Dermis microvascular lymphatic vessel endothelial cell (primary cell): ENCODE data around the gene DENND1A. TPM values are rescaled to one million over a fixed set of nuclear protein-coding genes. Genes with fewer than 3 reads are reported as not detected.

Source experiments
- DNase-seq, 2 donors: peaks; one replicate each; pipeline versions ENCODE4 v3.0.0 to v3.0.0-alpha.2; 2010; ENCODE audit warnings: low read depth in 2 of 2
- total RNA-seq: library from RNA; depleted of rRNA; stranded (reverse); fragments of >200 nt; gene quantifications from 2 replicates; pipeline ENCODE4 v1.2.1, GENCODE V29; 2014

DENND1A gene
- total RNA-seq, 1 donor from 2014 or later = 7.1 TPM

DNA sequence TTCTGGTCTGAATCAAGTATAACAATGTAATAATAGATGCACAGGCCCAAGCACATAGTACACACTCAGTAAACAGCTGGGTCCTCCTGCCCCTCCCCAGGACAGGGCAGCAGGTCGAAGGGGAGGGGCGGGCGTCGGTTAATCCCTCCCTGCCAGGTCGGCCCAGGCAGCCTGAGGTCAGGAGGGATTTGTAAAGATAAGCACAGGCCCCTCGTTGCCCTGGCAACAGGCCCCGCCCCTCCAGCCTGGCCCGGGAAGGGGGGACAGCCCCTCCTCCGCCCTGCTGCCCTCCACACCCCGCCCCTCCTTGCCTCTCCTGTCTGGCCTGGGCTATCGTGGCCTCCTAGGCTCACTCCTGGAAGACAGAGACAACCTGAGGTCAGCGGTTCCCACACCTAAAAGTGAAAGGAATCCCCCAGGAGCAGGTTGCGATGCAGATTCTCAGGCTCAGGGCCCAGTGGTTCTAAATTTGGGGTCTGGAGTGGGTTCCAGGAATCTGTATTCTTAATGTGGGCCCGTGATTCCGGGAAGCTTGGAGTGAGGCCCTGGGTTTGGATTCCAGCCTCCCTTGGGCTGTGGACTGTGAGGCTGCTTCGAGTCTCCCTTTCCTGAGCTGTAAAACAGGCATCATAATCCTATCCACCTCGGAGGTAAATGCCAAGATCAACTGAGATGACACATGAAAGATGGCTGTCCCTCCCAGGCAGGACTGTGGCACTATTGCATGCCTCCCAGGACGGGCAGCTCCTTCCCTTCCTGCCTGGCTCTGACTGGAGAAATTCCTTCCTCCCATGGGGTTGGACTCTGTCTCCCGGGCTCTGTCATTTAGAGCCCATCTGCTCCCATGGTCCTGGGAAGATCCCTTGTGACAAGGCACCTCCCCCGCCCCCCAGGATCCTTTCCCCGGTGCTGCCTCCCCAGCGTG, 569.5 kb downstream of the DENND1A start:
- DNase-seq = no peak

- DNase-seq = no peak
These were observed 570.4 kb downstream of the DENND1A start for GRCh38 chr9:123359546-123359945.

- no peak for DNase-seq
These were observed 570.8 kb downstream of the DENND1A start for GRCh38 chr9:123359106-123359505.

DNA sequence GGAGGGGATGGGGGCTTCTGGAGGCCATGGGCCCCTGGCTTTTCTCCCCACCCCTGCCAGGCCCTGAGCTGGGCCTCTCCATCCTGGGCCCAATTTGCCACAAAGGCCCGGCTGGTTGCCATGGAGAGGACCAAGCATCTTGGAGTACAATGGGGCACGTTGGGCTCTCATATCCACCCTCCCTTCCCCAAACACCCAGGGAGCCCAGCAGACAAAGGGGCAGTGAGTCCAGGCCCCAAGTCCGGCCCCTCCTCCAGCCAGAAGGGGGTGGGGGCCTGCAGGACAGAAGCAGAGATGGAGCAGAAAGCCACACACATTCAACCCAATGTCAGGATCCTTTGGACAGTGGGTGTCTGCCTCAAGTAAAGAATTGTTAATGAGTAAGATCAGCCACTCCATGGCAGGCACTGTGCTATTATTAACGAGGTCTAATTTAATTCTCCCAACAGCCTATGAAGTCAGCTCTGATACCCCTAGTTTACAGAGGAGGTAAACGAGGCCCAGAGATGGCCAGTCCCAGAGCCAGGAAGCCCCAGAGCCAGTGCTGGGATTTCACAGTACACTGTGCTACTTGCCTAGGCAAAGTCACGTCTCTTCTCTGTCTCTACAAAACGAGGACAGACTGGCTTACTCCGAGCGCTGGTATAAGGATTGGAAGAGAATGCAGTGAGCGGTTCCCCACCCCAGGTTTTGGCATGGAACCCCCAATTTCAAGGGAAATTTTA, 571.6 kb downstream of the DENND1A start:
- DNase-seq = no peak

GRCh38 chr9:123357743-123358059, 572.2 kb downstream of the DENND1A start:
- no peak for DNase-seq

GRCh38 chr9:123356851-123357742, 572.8 kb downstream of the DENND1A start:
- no peak for DNase-seq

DNA sequence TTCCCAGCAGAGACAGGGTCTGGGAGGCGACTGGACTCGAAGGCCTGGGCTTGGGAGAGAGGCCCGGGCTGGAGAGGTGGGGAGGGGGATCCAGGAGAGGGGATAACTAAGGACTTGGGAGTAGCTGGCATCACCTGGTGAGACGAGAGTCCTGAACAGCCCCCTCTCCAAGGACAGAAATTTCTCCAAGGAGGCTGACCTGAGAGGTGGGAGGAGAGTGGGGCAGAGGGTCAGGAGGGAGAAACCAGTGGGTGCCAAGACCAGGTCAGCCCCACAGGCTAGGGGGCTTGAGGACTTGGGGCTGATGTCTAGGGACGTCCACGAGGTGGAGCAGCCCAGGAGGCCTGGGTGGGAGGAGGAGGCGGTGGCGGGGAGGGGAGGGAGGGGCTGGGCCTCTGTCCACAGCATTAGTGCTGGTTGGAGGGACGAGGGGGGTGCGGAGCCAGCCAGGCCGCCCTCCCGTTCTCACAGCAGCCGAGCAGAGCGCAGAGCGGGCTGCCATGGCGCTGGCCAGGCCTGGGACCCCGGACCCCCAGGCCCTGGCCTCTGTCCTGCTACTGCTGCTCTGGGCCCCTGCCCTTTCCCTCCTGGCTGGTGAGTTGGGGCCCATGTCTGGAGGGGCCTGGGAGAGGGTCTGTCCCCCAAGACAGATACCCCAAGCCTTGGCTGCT, 574.0 kb downstream of the DENND1A start, which contains the start of gene CRB2:
Gene CRB2 (plus strand): TSS at position 437 of the 671 bp plus-strand sequence. CDS start 64 bp downstream, at position 501.
- DNase-seq = no peak

DNA sequence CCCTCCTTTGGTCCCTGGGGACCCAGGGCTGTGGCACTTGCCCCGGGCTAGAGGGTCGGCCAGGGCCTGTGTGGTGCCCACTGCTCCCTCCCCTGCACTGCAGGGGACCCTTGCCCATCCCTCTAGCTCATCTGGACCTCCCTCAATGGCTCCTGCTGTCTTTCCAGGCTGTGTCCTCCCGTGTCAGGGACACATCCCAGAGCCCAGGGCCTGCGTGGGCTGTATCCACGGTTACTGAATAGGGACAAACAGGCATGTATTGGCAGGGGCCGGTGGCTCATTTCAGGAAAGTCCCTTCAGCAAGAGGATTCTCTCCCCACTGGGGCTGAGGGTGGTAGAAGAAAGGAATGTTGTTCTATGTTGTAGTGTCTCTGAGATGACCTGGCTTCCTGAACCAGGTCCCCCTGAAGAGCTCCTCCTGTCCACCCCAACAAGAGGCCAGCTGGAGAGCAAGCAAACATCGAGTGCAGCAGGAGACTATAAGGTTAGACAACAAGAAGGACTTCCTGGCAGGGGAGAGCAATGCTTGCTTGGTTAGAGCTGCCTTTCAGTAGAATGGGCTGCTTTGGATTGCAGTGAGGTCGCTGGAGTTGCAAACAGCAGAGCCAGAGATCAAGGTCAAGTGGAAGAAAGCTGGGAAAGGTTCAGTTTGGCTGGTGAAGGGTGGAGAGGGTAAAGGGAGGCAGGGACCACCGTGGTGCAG, 575.0 kb downstream of the DENND1A start:
- no peak for DNase-seq

GRCh38 chr9:123353984-123354591, 575.8 kb downstream of the DENND1A start:
- peak; percentile 27 to 60 for DNase-seq

GRCh38 chr9:123353041-123353440, 576.9 kb downstream of the DENND1A start:
- DNase-seq = no peak

- DNase-seq = no peak
These were observed 579.2 kb downstream of the DENND1A start for GRCh38 chr9:123350590-123351310.

DNA sequence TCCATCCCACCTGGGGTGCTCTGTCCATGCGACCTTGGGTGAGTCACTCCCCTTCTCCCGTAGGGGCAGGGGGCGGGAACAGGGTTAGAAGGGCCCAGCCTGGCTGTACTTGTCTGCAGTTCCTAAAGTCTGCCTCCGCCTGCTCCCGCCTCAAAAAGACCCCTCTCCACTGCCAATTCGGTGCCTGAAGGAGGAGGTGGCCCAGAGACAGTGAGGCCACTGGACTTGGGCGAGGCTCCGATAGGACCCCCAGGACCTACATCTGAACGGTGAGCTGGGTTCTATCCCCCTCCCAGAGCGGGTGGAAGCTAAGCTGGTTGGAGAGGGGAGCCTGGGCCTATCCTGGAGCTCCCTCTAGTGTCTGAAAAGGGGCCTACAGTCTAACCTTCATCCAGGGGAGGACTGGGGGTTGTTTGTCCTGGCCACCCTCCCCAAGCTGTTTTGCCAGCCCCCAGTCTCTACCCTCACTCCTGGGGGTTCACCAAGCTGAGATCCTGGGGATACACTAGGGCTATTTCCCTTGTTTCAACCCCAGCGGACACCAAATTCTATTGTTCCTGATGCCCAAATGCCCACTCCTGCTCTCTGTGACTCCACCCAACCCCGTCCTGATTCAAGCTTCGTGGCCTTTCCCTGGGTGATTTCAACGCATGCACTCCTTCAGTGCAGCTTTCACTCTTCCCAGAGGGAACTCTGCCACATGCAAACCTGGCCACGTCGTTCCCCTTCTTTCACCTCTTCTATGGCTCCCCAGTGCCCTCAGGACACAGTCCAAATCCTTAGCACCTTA, 580.0 kb downstream of the DENND1A start:
- DNase-seq = peak; percentile 30 to 62

GRCh38 chr9:123349033-123349432, 580.9 kb downstream of the DENND1A start:
- DNase-seq = no peak

DNA sequence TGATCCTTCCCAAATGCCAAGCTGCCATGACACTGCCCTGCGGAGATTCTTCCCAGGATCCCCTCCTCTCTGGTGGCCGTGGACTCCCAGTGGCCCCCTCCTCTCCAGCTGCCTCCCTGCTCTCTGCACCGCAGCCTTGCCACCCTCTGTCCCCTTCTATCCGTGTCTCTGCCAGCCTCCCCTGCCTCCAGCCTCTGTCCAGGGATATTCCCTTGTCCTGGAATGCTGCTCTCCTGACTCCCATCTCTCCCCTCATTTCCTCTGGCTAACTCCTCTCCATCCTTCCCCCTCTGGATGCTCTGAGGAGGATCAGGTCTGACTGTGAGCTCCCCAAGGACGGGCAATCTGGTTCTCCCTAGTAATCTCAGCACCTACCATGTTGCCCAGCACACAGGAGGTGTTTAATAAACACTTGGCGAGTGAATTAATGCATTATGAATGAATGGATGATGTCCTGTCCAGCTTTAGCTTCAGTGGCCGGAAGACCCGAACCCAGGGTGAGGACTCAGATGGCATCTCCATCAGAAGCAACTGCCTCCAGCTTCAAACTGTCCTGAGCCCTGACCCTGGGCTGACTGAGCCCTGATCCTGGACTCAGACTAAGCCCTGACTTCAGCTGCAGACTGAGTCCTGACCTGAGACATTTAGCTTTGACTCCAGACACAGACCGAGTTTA, 581.5 kb downstream of the DENND1A start:
- DNase-seq = no peak

GRCh38 chr9:123347289-123348060, 582.5 kb downstream of the DENND1A start:
- DNase-seq = no peak

- no peak for DNase-seq
These were observed 583.1 kb downstream of the DENND1A start for GRCh38 chr9:123346826-123347225.

- no peak for DNase-seq
These were observed 583.9 kb downstream of the DENND1A start for GRCh38 chr9:123346026-123346425.
